ENCODE results near the gene TCF7L1.
"Not testable (repeated sequence)": the region's sequence is repeated elsewhere in the genome, so short reads cannot be mapped to it uniquely, and the experiment has no call there.

Gene TCF7L1, protein sequence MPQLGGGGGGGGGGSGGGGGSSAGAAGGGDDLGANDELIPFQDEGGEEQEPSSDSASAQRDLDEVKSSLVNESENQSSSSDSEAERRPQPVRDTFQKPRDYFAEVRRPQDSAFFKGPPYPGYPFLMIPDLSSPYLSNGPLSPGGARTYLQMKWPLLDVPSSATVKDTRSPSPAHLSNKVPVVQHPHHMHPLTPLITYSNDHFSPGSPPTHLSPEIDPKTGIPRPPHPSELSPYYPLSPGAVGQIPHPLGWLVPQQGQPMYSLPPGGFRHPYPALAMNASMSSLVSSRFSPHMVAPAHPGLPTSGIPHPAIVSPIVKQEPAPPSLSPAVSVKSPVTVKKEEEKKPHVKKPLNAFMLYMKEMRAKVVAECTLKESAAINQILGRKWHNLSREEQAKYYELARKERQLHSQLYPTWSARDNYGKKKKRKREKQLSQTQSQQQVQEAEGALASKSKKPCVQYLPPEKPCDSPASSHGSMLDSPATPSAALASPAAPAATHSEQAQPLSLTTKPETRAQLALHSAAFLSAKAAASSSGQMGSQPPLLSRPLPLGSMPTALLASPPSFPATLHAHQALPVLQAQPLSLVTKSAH

DNA sequence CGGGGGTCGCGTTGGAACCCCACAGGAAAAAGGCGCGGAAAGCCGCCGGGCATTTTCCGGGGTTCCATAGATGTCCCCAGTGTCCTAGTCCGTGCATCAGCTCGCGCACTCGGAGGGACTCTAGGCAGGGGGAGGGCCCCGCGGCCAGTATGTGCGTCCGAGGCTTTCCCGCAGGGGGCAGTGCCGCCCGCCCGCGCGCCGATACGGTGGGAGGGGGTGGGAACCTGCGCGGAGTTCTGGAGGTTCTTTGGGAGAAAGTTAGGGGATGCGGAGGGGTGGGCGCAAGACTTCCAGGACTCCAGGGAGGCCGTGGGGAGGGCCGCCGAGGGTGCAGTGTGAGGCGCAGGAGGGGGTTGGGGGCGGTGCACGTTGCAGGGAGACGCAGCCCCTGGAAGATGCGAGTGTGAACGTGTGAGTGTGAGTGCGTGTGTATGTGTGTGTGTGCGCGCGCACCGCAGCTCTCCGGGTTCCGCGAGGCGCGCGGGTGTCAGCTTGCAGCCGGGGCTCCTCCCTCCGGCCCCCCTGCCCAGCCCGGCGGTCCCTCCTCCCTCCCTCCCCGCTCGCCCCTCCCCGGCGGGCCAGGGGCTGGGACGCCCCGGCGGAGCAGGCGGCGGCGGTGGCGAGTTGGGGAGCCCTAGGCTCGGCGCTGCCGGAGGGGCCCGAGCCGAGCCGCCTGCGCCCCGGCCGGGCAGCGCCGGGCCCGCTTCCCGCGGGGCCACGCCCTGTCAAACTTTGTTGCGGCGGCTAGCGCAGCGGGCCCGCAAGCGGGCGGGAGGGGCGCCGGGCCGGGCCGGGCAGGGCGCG lies at the start of gene TCF7L1:
TSS of gene TCF7L1 (plus strand) at position 559 of the 804 bp plus-strand sequence. CDS start 293 bp downstream, outside the sequence.
- DNase-seq = peak; percentile 65

DNA sequence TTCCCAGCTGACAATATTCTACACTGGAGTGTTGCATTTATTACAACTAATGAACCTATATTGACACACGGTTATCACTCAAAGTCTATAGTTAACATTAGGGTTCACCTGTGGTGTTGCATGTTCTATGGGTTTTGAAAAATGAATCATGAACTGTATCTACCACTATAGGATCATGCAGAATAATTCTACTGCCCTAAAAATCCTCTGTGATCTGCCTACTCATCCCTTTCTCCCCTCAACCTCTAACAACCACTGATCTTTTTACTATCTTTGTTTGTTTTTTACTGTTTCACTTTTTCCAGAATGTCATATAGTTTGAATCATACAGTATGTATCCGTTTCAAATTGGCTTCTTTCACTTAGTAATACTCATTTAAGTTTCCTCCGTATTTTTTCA lies 47.6 kb upstream of the TCF7L1 start:
- no peak for DNase-seq

DNA sequence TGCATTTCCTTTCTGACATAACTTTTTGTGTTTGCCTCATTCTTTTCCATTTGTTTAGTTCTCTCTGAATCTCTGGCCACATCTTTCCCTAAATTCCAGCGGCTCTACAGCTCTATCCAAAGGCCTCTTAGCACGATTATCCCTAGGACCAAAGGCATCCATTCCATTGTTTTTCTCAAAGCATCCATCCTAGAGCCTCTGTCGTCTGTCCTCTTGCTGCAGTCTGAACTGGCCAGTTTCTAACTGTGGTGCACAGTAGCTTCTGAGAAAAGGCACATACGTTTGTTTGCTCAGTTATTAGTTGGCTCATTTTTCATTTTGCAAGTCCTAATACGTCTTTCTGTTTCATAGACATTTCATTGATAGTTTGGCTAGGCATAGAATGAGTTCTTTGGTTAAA lies 45.7 kb upstream of the TCF7L1 start:
- no peak for DNase-seq

DNA sequence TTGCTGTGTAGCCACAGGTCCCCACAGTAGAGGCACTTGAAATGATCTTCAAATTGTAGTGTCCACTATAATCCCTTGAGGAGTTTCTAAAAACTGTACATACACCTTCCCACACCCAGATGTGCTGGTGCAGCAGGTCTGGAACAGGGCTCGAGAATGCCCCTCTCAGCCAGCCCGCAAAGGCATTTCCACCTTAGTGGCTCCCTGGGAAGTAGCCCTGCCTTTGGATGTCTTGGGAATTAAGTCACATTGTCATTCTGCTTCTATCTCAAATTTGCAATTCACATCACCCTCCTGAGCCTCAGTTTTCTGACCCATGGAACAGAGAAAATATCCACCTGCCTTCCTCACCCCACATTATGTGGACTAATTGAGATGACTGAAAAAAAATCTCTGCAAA lies 44.3 kb upstream of the TCF7L1 start:
- no peak for DNase-seq

DNA sequence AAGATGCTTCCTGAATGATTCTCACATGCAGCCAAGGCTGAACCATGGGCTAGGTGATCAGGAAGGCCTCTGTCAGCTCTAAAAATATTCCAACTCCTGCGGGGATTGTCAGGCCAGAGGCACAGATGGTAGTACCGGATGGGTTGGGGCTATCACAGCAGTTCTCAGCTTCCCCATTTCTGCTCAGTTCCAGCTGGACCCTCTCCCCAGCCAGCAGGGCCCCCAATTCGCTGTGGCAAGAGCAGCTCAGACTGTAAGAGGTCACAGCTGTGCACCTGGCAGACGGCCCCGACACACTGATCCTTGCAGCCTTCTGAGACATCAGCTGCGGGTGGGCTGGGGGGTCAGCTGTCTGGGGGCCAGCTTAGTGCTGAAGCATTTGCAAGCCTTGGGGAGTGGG lies 43.6 kb upstream of the TCF7L1 start:
- peak; percentile 9 for DNase-seq

DNA sequence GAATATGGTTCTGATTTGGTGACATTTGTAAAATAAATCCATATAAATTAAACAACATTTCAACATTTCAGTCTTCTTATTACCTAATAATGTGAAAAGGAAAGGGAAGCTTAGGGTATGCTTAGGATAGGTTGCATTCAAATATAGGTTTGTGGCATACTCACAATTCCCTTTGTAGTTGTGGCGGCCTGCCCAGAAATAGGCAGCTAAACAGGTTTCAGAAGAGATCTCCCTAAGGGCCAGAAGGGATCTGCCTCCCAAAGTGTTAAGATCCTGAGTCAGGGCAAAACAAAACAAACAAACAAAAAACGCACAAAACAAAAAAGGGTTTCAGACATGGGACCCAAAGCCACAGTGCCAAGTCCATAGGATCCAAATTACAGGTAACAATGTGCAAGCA lies 41.4 kb upstream of the TCF7L1 start:
- no peak for DNase-seq

DNA sequence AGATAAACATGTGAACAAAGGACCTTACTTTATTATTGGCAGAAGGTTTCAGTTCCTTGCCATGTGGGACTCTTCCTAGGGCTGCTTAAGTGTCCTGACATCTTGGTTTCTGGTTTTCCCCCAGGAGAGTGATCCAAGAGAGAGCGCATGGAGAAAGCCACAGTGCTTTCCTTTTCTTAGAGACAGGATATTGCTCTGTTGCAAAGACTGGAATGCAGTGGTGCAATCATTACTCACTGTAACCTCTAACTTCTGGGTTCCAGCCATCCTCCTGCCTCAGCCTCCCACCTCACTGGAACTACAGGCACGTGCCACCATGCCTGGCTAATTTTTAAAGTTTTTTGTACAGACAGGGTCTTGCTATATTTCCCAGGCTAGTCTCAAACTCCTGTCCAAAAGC lies 38.1 kb upstream of the TCF7L1 start:
- DNase-seq = no peak

DNA sequence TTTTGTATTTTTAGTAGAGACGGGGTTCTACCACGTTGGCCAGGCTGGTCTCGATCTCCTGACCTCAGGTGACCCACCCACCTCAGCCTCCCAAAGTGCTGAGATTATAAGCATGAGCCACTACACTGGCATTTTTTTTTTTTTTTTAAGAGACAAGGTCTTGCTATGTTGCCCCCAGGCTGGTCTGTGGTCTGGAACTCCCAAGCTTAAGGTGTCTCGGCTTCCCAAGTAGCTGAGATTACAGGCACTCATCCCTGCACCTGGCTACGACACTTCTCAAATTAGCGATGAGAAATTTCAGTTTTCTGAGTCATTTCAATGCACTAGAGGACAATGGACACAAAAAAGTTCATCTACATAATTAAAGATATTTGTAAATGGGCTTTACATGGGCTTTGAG lies 36.6 kb upstream of the TCF7L1 start:
- no peak for DNase-seq

DNA sequence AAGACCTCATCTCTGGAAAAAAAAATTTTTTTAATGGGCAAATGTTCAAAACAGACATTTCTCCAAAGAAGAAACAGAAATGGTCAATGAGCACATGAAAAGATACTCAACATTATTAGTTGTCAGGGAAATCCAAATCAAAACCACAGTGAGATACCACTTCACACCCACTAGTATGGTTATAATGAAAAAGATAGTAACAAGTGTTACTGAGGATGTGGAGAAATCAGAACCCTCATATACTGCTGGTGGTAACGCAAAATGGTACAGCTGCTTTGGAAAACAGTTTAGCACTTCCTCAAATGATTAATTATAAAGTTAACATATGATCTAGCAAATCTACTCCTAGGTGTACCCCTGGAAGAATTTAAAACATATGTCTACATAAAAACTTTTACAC lies 29.0 kb upstream of the TCF7L1 start:
- DNase-seq = no peak

DNA sequence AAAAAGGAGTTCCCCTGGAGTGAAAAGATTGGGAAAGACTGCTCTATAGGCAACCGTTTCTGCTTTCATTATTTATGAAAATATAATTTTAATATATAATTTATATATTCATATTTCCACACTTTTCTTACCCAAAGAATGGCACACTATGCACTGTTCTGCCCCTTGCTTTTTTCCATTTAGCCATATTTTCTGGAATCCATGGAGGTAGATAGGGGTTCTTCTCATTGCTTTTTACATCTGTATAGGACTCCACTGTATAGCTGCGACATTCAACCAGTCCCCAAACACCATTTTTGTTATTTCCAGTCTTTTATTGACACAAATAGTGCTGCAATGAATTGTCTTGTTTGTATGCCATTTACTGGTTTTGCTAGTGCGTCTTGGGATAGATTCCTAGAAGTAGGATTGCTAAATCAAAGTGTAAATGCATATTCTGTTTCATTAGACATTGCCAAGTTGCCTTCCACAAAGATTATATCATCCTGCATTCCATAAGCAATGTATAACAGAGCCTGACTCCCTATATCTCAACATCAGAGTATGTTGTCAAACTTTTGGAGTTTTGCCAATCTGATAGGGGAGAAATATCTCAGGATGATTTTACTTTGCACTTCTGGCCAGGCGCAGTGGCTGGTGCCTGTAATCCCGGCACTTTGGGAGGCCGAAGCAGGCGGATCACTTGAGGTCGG lies 26.6 kb upstream of the TCF7L1 start:
- DNase-seq = no peak

DNA sequence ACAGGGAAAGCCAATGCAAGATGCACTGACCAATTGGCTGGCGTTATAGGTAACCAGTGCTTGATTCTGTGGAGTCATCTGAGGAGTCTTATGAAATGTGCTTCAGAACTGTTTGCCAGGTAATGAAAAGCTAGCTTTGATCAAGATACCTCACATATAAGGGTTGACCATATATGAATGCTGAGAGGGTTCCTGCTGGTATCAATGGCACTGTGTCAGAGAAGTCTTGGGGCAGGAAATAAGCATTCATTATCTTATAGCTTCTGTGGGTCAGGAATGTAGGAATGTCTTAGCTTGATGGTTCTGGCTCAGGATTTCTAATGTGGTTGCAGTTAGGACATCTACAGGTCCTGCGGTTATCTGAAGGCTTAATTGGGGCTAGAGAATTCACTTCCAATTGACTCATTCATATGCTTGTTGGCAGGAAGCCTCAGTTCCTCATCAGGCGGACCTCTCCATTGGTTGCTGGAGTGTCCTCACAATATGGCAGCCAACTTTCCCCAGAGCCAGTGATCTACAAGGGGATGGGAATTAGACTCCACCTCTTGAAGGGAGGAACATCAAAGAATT lies 22.1 kb upstream of the TCF7L1 start:
- no peak for DNase-seq

DNA sequence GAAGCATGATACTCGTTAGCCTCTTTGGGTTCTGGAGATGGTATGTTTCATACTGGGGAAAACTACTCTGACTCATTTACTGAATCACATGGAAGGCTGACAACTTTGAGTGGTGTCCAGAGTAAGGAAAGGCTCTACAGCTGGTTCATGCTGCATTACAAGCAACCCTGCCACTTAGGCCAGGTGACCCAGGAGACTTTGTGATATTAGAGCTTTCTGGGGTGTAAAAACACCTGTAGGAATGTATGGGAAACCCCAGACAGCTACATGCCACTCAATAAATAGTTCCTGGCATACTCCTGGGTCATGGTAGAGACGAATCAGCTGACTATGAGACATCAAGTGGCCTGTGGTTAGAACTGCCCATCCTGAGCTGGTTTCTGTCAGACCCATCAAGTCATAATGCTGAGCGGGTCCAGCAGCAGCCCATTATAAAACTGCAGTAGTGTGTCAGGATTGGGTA lies 21.3 kb upstream of the TCF7L1 start:
- no peak for DNase-seq

DNA sequence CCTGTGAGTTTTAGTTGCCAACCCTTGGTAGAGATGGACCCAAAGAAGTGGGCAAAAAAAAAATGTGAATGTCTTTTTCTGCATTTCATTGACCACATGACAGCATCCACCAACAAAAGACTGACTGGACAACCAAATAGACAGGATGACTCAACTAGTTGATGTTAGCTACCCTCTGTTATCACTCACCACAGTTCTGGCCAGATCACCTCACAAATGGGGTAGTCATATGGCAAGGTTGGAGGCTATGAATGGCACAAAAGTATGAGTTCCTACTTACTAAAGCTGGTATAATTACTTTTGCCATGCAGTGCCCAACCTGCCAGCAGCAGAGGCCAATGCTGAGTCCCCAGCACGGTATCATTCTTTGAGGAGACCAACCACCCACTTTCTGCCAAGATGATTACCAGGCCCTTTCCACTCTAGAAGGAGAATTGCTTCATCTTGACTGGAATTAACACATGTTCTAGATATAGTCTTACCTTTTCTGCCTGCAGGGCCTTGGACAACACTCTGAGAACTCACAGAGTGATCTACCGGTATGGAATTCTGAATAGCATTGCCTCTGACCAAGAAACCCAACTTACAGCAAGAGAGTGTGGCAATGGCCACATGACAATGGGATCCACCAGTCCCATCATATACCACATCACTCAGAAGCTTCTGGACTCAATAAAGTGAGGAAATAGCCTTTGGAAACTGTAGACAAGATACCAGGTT lies 20.1 kb upstream of the TCF7L1 start:
- no peak for DNase-seq

DNA sequence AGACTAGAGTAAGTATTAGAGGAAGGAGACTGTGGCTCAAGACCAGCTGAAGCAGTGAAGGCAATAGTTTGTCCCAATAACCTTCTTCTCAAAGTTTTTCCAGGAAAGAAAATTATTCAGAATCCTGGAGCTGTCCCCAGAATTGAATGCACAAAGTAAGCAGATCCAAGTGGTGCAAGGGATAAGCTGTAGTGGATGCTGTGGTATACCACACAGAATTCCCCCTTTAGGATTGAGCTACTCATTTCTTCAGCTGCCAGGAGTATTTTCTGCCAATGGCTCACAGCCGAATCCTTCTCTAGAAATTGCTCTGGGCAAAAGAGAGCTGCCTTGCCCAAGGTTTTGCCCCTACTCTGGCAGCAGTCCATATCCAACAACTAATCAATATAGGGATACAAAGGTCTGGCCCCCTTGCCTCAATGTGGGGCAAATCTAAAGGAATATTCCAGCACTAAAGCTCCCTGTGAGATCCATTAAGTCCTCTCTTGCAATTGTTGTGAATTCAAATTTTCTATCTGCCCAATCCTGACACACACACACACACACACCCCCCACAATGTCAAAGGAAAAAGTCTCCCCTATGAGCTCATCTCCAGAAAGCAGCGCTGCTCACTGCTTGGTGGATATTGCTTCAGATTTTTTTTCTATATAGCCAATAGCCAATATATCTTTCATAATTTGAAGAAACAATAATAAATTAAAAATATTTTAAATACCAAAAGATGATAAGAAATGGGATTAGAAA lies 18.4 kb upstream of the TCF7L1 start:
- no peak for DNase-seq

DNA sequence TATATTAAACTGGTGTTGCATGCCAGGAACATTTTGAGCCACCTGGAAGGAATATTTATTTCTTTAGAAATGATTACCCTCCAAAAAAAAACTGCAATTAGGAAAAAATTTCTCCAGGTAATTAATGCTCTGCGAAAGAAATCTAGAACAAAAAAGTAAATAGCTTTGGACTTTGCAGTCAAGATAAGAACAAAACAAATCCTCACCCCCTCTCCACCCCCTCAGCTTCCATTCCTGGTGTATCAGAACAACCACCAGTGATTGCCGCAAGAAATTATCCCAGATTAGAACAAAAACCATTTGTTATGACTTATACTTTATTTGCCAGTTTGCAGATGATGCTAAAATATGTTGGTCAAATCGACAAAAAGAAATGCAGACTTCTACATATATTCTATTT lies 17.0 kb upstream of the TCF7L1 start:
- no peak for DNase-seq

DNA sequence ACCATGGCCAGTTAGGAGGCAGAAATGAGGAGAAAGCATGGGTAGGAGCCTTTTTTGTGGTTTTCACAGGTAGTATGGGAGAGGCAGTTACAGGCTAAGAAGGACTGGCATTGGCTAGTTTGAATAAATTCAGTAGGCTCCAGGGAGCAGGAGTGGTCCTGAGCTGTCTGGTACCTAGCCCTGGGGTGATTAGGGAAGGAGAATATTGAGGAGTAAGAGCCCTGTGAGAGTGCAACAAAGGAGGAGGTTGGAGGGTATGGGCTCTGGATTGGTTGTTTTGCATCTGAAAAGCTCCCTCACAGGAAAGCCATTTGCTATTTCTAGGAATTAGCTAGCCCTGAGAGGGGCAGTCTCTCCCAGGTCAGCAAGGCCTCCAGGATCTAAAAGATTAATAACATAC lies 13.3 kb upstream of the TCF7L1 start:
- no peak for DNase-seq

DNA sequence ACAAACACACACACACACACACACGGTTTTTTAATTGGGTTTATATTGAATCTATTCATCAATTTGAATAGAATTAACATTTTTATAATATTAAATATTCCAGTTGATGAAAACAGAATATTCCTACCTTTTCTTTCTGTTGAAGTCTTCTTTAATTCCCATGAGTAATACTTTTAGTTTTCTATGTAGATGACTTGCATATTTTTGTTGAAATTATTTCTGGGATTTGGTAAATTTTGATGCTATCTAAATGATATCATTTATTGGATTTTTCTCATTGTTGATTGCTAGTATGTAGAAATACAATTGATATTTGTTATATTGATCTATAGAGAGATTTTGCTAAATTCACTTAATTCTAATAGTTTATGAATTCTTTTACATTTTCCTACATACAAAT lies 12.8 kb upstream of the TCF7L1 start:
- no peak for DNase-seq

DNA sequence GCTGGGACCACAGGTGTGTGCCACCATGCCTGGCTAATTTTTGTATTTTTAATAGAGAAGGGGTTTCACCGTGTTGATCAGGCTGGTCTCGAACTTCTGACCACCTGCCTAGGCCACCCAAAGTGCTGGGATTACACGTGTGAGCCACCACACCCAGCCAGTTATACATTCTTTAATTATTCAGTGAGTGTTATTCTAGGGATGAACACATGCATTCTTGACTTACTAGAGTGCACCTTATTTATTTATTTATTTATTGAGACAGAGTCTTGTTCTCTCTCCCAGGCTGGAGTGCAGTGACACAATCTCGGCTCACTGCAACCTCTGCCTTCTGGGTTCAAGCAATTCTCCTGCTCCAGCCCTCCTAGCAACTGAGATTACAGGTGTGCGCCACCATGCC lies 6.7 kb upstream of the TCF7L1 start:
- DNase-seq = not testable (repeated sequence)

DNA sequence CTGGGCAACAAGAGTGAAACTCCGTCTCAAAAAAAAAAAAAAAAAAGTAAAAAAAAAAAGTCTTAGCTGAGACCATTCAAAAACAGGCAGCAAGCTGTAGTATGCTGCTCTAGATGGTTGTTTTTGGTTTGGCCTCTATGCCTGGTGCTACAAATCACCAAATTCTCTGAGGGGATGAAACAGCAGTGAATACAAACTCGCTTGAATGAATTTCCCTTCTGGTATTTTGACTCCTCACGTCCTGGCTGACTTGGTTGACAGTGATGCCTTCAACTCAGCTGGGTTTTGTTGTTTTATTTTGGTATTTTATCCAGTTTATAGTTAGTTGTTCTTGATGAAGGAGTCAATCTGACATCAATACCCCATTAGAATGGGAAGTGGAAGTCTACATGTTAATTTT lies 3.3 kb upstream of the TCF7L1 start:
- no peak for DNase-seq

DNA sequence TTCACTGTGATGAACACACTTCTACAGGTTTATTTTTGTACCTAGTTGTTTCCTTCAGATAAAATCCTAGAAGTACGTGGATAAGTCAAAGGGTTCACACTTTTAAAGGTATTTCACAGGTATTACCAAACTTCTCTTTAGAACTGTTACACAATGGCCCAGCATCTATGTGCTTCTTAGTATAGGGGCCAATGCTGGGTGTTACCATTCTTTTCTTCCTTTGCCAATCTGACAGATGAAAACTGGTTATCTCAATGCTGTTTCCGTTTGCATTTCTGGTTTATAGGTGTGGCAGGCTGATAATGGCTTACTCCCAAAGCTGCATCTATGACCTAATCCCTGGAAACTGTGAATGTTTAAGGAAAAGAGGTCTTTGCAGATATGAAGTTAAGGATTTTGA lies 2.8 kb upstream of the TCF7L1 start:
- no peak for DNase-seq

DNA sequence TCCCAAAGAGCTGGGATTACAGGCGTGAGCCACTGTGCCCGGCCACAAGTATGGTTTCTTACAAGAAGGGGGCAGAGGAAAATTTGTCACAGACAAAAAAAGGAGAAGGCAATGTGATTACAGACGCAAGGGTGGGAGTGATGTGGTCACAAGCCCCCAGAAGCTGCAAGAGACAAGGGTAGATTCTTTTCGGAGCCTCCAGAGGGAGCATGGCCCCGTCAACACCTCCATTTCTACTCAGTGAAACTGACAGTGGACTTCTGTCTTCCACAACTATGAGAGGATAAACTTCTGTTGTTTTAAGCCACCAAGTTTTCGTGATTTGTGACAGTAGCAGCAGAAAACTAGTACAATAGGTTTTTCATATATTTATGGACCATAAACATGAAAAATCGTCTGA lies 2.1 kb upstream of the TCF7L1 start:
- DNase-seq = peak; percentile 9

All from NCI-H69 (cell line).